ENCODE results near the gene RAMP1.
A peak's percentile ranks its signal among the peaks of the same experiment; 100 is the strongest.

The RAMP1 gene

GRCh38 chr2:237872178-237872887 lies 12.9 kb downstream of the RAMP1 start:
- H3K4me3 ChIP-seq (ENCODE audit: low read length), result no peak overlapping the region
- DNase-seq (ENCODE audit: low read depth), result no peak
- TF ChIP-seq CTCF (IDR thresholded peaks at IDR 0.05; ENCODE audit: insufficient read depth, low read depth, low read length, missing control alignments), result no peak

- DNase-seq (ENCODE audit: low read depth), result peak; percentile 95
- H3K4me3 ChIP-seq (ENCODE audit: low read length), result no peak overlapping the region
- no peak for TF ChIP-seq CTCF (IDR thresholded peaks at IDR 0.05; ENCODE audit: insufficient read depth, low read depth, low read length, missing control alignments)
Observed at GRCh38 chr2:237873421-237873831, 14.0 kb downstream of the RAMP1 start.

- DNase-seq (ENCODE audit: low read depth), result no peak
- TF ChIP-seq CTCF (IDR thresholded peaks at IDR 0.05; ENCODE audit: insufficient read depth, low read depth, low read length, missing control alignments), result no peak
- no peak overlapping the region for H3K4me3 ChIP-seq (ENCODE audit: low read length)
Observed at GRCh38 chr2:237873897-237874551, 14.6 kb downstream of the RAMP1 start.

- DNase-seq (ENCODE audit: low read depth), result peak; percentile 89
- no peak overlapping the region for H3K4me3 ChIP-seq (ENCODE audit: low read length)
- TF ChIP-seq CTCF (IDR thresholded peaks at IDR 0.05; ENCODE audit: insufficient read depth, low read depth, low read length, missing control alignments), result no peak
Observed at GRCh38 chr2:237874585-237875161, 15.2 kb downstream of the RAMP1 start.

GRCh38 chr2:237875256-237876060 lies 16.0 kb downstream of the RAMP1 start:
- no peak for DNase-seq (ENCODE audit: low read depth)
- no peak overlapping the region for H3K4me3 ChIP-seq (ENCODE audit: low read length)
- no peak for TF ChIP-seq CTCF (IDR thresholded peaks at IDR 0.05; ENCODE audit: insufficient read depth, low read depth, low read length, missing control alignments)

GRCh38 chr2:237876061-237876526 lies 16.7 kb downstream of the RAMP1 start:
- no peak overlapping the region for H3K4me3 ChIP-seq (ENCODE audit: low read length)
- no peak for TF ChIP-seq CTCF (IDR thresholded peaks at IDR 0.05; ENCODE audit: insufficient read depth, low read depth, low read length, missing control alignments)
- DNase-seq (ENCODE audit: low read depth), result no peak

Data from epithelial cell of esophagus (primary cell).